Endothelial cell of umbilical vein (primary cell): ENCODE results near the gene OR10H3.
"Not testable (repeated sequence)": the region's sequence is repeated elsewhere in the genome, so short reads cannot be mapped to it uniquely, and the experiment has no call there.

Source experiments
- EZH2 ChIP-seq: IDR thresholded peaks from 2 replicates; pipeline ENCODE4 v1.6.1; 2012; ENCODE audit warnings: borderline replicate concordance, low read depth, mild to moderate bottlenecking, moderate library complexity, low read length, inconsistent platforms; ENCODE audit not compliant: severe bottlenecking
- POLR2A ChIP-seq: IDR thresholded peaks from 2 replicates; pipeline ENCODE4 v1.6.1; 2012; ENCODE audit warnings: low read depth, mild to moderate bottlenecking, control low read depth, low read length
- TF ChIP-seq, protein P1 (sequence below), 2 donors: IDR thresholded peaks; 1 replicate in 1 of 2; 2 replicates in 1 of 2; pipeline ENCODE4 v1.5.1; 2011; ENCODE audit warnings: low read length in 2 of 2, mild to moderate bottlenecking in 2 of 2, moderate library complexity in 2 of 2, control low read depth in 1 of 2, inconsistent platforms in 1 of 2, low read depth in 1 of 2; ENCODE audit not compliant: insufficient read depth in 1 of 2; ENCODE audit errors: extremely low read depth in 1 of 2

DNA sequence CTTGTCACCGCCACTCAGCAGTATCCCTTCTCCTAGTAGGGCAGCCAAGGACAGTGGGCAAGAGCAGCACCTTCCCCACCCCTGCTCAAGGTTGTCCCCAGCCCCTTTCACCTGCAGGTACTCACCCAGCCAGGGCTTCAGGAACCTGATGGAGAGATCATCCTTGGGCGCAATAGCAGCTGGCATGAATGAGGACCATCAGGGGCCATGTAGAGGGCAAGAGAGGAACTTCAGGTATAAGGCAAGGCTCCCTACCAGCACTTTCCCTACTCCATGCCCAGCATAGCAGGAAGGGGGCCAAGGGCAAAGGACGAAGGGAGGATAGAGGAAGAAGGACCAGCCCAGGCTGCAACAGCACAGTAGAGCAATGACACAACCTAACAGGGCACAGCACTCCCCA, 36.4 kb downstream of the OR10H3 start:
- TF ChIP-seq EZH2, POLR2A: not testable (repeated sequence)
- TF ChIP-seq, protein P1, sequence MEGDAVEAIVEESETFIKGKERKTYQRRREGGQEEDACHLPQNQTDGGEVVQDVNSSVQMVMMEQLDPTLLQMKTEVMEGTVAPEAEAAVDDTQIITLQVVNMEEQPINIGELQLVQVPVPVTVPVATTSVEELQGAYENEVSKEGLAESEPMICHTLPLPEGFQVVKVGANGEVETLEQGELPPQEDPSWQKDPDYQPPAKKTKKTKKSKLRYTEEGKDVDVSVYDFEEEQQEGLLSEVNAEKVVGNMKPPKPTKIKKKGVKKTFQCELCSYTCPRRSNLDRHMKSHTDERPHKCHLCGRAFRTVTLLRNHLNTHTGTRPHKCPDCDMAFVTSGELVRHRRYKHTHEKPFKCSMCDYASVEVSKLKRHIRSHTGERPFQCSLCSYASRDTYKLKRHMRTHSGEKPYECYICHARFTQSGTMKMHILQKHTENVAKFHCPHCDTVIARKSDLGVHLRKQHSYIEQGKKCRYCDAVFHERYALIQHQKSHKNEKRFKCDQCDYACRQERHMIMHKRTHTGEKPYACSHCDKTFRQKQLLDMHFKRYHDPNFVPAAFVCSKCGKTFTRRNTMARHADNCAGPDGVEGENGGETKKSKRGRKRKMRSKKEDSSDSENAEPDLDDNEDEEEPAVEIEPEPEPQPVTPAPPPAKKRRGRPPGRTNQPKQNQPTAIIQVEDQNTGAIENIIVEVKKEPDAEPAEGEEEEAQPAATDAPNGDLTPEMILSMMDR (IDR thresholded peaks at IDR 0.05; ENCODE audit: extremely low read depth in 1 of 2, insufficient read depth in 1 of 2, low read depth in 1 of 2, low read length in 2 of 2): not testable (repeated sequence)
